Tibial nerve (tissue), 4 donors: ENCODE data around the gene RPTN. TPM values are rescaled to one million over a fixed set of nuclear protein-coding genes. Genes with fewer than 3 reads are reported as not detected.

Source experiments
- DNase-seq, 2 donors: peaks; one replicate each; pipeline ENCODE4 v3.0.0-alpha.2; 2019; ENCODE audit warnings: low spot score in 2 of 2
- H3K27ac ChIP-seq, 4 donors: fragments of 200-600 bp; sonication (generic) in 3 of 4; one replicate each; pipeline ENCODE4 v1.5.1; 2017 to 2019; ENCODE audit warnings: mild to moderate bottlenecking in 1 of 4
- H3K27me3 ChIP-seq, 2 donors: fragments of 200-600 bp; sonication (generic) in 1 of 2; one replicate each; pipeline versions ENCODE4 v1.5.1 to v1.6.0; 2017 to 2019
- H3K36me3 ChIP-seq, 3 donors: fragments of 200-600 bp; sonication (generic); one replicate each; pipeline ENCODE4 v1.5.1; 2018 to 2019
- H3K4me1 ChIP-seq, 4 donors: fragments of 200-600 bp; sonication (generic) in 3 of 4; one replicate each; pipeline ENCODE4 v1.5.1; 2017 to 2019
- H3K4me3 ChIP-seq, 4 donors: fragments of 200-600 bp; sonication (generic) in 3 of 4; one replicate each; pipeline ENCODE4 v1.5.1; 2017 to 2019; ENCODE audit warnings: mild to moderate bottlenecking in 1 of 4, moderate library complexity in 1 of 4
- H3K9me3 ChIP-seq, 4 donors: fragments of 200-600 bp; sonication (generic) in 3 of 4; one replicate each; pipeline ENCODE4 v1.5.1; 2017 to 2019
- EP300 ChIP-seq, 2 donors: sonication (generic); formaldehyde crosslinking; IDR thresholded peaks; one replicate each; pipeline ENCODE4 v1.6.1; 2017; ENCODE audit warnings: antibody characterized with exemption in 2 of 2, mild to moderate bottlenecking in 1 of 2
- POLR2A ChIP-seq, 2 donors: fragments of 450-650 bp; IDR thresholded peaks; one replicate each; pipeline ENCODE4 v1.6.1; 2017; ENCODE audit warnings: antibody characterized with exemption in 2 of 2, mild to moderate bottlenecking in 2 of 2, moderate library complexity in 2 of 2
- WGBS, 2 donors: methylation state at CpG; one replicate each; pipeline ENCODE4 v1.1.5; 2018; 5-methylcytosine and 5-hydroxymethylcytosine counted together
- total RNA-seq, 4 donors: library from RNA; depleted of rRNA; stranded (reverse); fragments of >200 nt; gene quantifications; one replicate each; pipeline ENCODE4 v1.1.0, GENCODE V29; 2016
- TF ChIP-seq, protein P1 (sequence below), 5 experiments: fragments of 200-600 bp in 3 of 5; fragments of 450-650 bp in 2 of 5; sonication (generic) in 3 of 5; IDR thresholded peaks; one replicate each; pipeline ENCODE4 v1.5.1; 2016 to 2019; ENCODE audit warnings: antibody characterized with exemption in 5 of 5, mild to moderate bottlenecking in 3 of 5, moderate library complexity in 2 of 5

The RPTN gene
- total RNA-seq, 4 donors from 2014 or later: not detected

DNA sequence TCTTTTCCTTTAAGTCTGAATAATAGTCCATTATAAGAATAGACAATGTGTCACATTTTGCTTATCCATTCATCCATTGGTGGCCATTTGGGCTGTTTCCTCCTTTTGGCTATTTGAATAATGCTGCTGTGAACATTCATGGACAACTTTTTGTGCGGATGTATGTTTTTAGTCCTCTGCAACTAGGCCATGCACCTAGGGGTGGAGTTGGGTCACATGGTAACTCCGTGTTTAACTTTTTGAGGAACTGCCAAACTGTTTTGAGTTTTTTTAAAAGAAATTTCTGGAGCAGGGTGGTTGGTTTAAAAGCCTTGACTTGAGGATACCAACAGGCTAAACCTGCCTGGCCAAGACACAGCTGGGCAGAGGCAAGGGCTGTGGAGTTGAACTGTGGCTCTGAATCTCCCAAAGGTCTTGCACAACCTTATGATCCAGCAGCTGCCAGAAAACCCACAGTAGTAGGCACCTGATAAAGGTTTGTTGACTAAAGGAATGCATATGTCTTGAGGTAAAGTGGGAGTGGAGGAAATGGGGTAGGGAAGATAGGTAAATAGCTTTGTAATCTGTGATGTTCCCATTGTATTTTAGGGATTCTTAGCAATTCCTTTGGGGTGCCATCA lies 5.6 kb upstream of the RPTN start:
- no peaks in the 10 kb centered on the region for H3K36me3 ChIP-seq
- no peak overlapping the region for H3K4me3 ChIP-seq
- H3K27me3 ChIP-seq: no peaks in the 10 kb centered on the region
- H3K4me1 ChIP-seq: peaks cover 0 to 44% (median 0%) of the 10 kb centered on the region in 4 donors
- peak overlapping the region in 2 of 4 donors; percentile 25 to 38 for H3K27ac ChIP-seq
- DNase-seq: no peak
- no peaks in the 10 kb centered on the region for H3K9me3 ChIP-seq
- no peak for TF ChIP-seq POLR2A (IDR thresholded peaks at IDR 0.05)
- peak in 1 of 2 donors; percentile 14 for TF ChIP-seq EP300 (IDR thresholded peaks at IDR 0.05)
- 50 to 53% methylated on average over 2 of the region's 2 CpGs for WGBS, 2 donors

DNA sequence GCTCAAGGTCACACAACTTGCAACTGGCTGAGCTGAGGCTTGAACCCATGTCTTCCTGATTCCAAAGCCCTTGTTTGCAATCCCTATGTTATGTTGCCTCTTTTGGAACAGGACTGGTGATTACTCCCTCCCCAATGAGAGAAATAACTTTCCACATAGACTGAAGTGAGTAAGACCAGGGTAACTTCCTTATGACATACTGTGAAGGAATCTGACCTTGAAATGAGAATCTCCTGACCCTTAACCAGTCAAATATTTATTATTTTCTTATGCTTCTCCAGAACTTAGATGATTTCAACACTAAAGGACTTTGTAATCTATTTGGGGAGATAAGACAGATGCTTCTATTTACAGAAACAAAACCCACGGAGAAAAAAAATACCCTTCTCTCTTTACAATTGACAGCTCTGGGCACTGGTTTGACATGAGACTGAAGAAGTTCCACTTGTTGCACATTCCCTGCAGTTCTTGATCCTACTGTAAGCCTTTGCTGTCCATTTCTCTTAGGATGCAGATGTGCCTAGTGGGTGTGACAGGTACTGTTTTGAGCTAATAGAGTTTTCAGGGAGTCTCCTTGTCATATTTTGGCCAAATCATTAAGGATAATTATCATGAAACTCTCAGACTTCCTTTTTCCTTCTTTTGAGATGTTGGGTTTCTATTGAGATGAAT lies 3.9 kb upstream of the RPTN start:
- TF ChIP-seq EP300 (IDR thresholded peaks at IDR 0.05) (peak in 1 of 2 donors; percentile 17), POLR2A (IDR thresholded peaks at IDR 0.05) (no peak)
- TF ChIP-seq, protein P1, sequence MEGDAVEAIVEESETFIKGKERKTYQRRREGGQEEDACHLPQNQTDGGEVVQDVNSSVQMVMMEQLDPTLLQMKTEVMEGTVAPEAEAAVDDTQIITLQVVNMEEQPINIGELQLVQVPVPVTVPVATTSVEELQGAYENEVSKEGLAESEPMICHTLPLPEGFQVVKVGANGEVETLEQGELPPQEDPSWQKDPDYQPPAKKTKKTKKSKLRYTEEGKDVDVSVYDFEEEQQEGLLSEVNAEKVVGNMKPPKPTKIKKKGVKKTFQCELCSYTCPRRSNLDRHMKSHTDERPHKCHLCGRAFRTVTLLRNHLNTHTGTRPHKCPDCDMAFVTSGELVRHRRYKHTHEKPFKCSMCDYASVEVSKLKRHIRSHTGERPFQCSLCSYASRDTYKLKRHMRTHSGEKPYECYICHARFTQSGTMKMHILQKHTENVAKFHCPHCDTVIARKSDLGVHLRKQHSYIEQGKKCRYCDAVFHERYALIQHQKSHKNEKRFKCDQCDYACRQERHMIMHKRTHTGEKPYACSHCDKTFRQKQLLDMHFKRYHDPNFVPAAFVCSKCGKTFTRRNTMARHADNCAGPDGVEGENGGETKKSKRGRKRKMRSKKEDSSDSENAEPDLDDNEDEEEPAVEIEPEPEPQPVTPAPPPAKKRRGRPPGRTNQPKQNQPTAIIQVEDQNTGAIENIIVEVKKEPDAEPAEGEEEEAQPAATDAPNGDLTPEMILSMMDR (IDR thresholded peaks at IDR 0.05): no peak
- no peak for DNase-seq
- 34 to 35% methylated on average over 1 of the region's 1 CpG for WGBS, 2 donors
- H3K4me1 ChIP-seq: peaks cover 0 to 29% (median 0%) of the 10 kb centered on the region in 4 donors
- H3K4me3 ChIP-seq: no peak overlapping the region
- H3K9me3 ChIP-seq: no peaks in the 10 kb centered on the region
- peak overlapping the region in 2 of 4 donors; percentile 30 to 52 for H3K27ac ChIP-seq
- no peaks in the 10 kb centered on the region for H3K36me3 ChIP-seq
- no peaks in the 10 kb centered on the region for H3K27me3 ChIP-seq

DNA sequence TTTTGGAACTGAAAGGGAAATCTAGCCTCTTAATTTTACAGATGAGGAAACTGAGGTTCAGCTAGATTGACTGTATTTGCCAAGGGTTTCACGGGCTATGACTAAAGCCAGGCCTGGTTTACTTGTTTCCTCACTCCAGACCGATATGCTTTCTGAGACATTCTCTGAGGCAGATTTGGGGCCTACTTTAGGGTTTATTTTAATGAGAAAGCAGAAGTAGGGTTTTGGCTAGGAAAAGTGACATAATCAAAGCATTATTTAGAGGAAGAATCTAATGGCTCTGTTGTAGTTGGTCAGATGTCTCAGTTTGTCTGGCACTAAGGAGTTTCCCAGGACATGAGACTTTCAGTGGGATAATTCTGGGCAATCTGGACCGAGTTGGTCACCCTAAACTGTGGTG lies 1.5 kb upstream of the RPTN start:
- peaks cover 0 to 16% (median 0%) of the 10 kb centered on the region in 4 donors for H3K4me1 ChIP-seq
- TF ChIP-seq, protein P1 (IDR thresholded peaks at IDR 0.05): no peak
- TF ChIP-seq POLR2A (IDR thresholded peaks at IDR 0.05) (no peak), EP300 (IDR thresholded peaks at IDR 0.05) (no peak)
- H3K36me3 ChIP-seq: no peaks in the 10 kb centered on the region
- H3K9me3 ChIP-seq: no peaks in the 10 kb centered on the region
- H3K4me3 ChIP-seq: no peak overlapping the region
- H3K27me3 ChIP-seq: no peaks in the 10 kb centered on the region
- DNase-seq: no peak
- 65 to 76% methylated on average over 3 of the region's 3 CpGs for WGBS, 2 donors
- no peak overlapping the region for H3K27ac ChIP-seq

DNA sequence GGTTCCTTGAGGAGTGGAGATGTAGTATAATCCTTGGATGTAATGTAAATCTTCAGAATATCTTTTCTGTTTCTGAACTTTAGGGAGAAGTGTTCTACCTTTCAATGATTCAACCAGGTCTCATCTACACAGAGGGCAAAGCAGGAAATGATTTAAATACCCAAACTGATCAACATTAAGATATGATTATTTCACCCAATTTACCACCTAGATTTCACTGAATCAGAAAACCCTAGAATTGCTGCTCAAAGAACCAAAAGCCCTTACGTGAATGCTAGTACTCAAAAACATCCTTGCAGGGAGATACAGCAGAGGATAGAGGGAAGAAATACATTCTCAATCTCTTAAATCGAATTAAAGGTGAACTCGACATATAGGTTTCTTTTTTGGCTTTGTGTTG lies 5.0 kb downstream of the RPTN start:
- Histone ChIP-seq H3K4me1 (no peaks in the 10 kb centered on the region), H3K27ac (no peak overlapping the region), H3K27me3 (no peaks in the 10 kb centered on the region), H3K9me3 (peaks cover 0 to 6% (median 0%) of the 10 kb centered on the region in 4 donors), H3K36me3 (no peaks in the 10 kb centered on the region), H3K4me3 (no peak overlapping the region)
- 82 to 89% methylated on average over 3 of the region's 3 CpGs for WGBS, 2 donors
- TF ChIP-seq EP300 (IDR thresholded peaks at IDR 0.05) (no peak), POLR2A (IDR thresholded peaks at IDR 0.05) (no peak)
- TF ChIP-seq, protein P1 (IDR thresholded peaks at IDR 0.05): no peak
- no peak for DNase-seq

DNA sequence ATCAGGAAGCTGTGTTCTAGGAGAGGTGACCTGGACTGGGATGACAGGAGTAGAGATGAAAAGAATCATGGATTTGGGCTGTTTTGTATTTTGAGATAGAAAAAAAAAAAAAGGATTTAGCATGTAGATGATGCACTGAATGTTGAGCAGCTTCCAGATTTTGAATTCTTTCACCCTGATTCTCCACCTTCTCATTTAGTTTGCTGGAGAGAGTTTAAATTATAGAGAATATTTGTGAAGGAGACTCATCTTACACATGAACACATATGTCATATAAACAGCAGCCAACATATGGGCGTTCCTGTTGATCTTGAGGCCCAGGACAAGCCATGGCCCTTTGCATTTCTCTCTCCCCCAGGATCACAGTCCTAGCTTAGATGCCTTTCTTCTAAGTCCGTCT lies 7.4 kb downstream of the RPTN start:
- no peak overlapping the region for H3K27ac ChIP-seq
- H3K4me1 ChIP-seq: no peaks in the 10 kb centered on the region
- 68 to 76% methylated on average over 2 of the region's 2 CpGs for WGBS, 2 donors
- H3K27me3 ChIP-seq: no peaks in the 10 kb centered on the region
- no peaks in the 10 kb centered on the region for H3K36me3 ChIP-seq
- peaks cover 0 to 30% (median 6%) of the 10 kb centered on the region in 4 donors for H3K9me3 ChIP-seq
- H3K4me3 ChIP-seq: no peak overlapping the region
- DNase-seq: no peak
- no peak for TF ChIP-seq POLR2A (IDR thresholded peaks at IDR 0.05)
- TF ChIP-seq, protein P1 (IDR thresholded peaks at IDR 0.05): no peak
